ENCODE measurements around the gene PTPRT.
"Not testable (repeated sequence)": the region's sequence is repeated elsewhere in the genome, so short reads cannot be mapped to it uniquely, and the experiment has no call there.

Gene PTPRT

GRCh38 chr20:43167615-43168014 is 22.1 kb downstream of the PTPRT start:
- Histone ChIP-seq H3K36me3 (ENCODE audit: insufficient read depth, low read length) (no peaks in the 10 kb centered on the region), H3K4me1 (ENCODE audit: insufficient read depth, low read length) (no peaks in the 10 kb centered on the region), H3K9me3 (ENCODE audit: control insufficient read depth, insufficient read depth, low read length) (no peaks in the 10 kb centered on the region), H3K9ac (ENCODE audit: low read depth, low read length) (no peak overlapping the region)

- Histone ChIP-seq H3K9me3 (ENCODE audit: control insufficient read depth, insufficient read depth, low read length) (no peaks in the 10 kb centered on the region), H3K36me3 (ENCODE audit: insufficient read depth, low read length) (no peaks in the 10 kb centered on the region), H3K9ac (ENCODE audit: low read depth, low read length) (no peak overlapping the region), H3K4me1 (ENCODE audit: insufficient read depth, low read length) (no peaks in the 10 kb centered on the region)
Observed at GRCh38 chr20:43167021-43167420, 22.7 kb downstream of the PTPRT start.

- no peaks in the 10 kb centered on the region for H3K9me3 ChIP-seq (ENCODE audit: control insufficient read depth, insufficient read depth, low read length)
- H3K4me1 ChIP-seq (ENCODE audit: insufficient read depth, low read length): no peaks in the 10 kb centered on the region
- no peaks in the 10 kb centered on the region for H3K36me3 ChIP-seq (ENCODE audit: insufficient read depth, low read length)
- no peak overlapping the region for H3K9ac ChIP-seq (ENCODE audit: low read depth, low read length)
Observed at GRCh38 chr20:43165611-43166010, 24.1 kb downstream of the PTPRT start.

GRCh38 chr20:43164736-43165135 is 25.0 kb downstream of the PTPRT start:
- H3K4me1 ChIP-seq (ENCODE audit: insufficient read depth, low read length); H3K9ac ChIP-seq (ENCODE audit: low read depth, low read length); H3K9me3 ChIP-seq (ENCODE audit: control insufficient read depth, insufficient read depth, low read length); H3K36me3 ChIP-seq (ENCODE audit: insufficient read depth, low read length): not testable (repeated sequence)

- no peaks in the 10 kb centered on the region for H3K36me3 ChIP-seq (ENCODE audit: insufficient read depth, low read length)
- no peak overlapping the region for H3K9ac ChIP-seq (ENCODE audit: low read depth, low read length)
- H3K4me1 ChIP-seq (ENCODE audit: insufficient read depth, low read length): no peaks in the 10 kb centered on the region
- no peaks in the 10 kb centered on the region for H3K9me3 ChIP-seq (ENCODE audit: control insufficient read depth, insufficient read depth, low read length)
Observed at GRCh38 chr20:43161716-43162115, 28.0 kb downstream of the PTPRT start.

- Histone ChIP-seq H3K9ac (ENCODE audit: low read depth, low read length) (no peak overlapping the region), H3K36me3 (ENCODE audit: insufficient read depth, low read length) (no peaks in the 10 kb centered on the region), H3K4me1 (ENCODE audit: insufficient read depth, low read length) (no peaks in the 10 kb centered on the region), H3K9me3 (ENCODE audit: control insufficient read depth, insufficient read depth, low read length) (no peaks in the 10 kb centered on the region)
Observed at GRCh38 chr20:43160941-43161340, 28.8 kb downstream of the PTPRT start.

- Histone ChIP-seq H3K9ac (ENCODE audit: low read depth, low read length) (no peak overlapping the region), H3K36me3 (ENCODE audit: insufficient read depth, low read length) (no peaks in the 10 kb centered on the region), H3K9me3 (ENCODE audit: control insufficient read depth, insufficient read depth, low read length) (no peaks in the 10 kb centered on the region), H3K4me1 (ENCODE audit: insufficient read depth, low read length) (no peaks in the 10 kb centered on the region)
Observed at GRCh38 chr20:43159994-43160393, 29.7 kb downstream of the PTPRT start.

GRCh38 chr20:43155366-43156100 is 34.2 kb downstream of the PTPRT start:
- no peak overlapping the region for H3K9ac ChIP-seq (ENCODE audit: low read depth, low read length)
- no peaks in the 10 kb centered on the region for H3K36me3 ChIP-seq (ENCODE audit: insufficient read depth, low read length)
- H3K4me1 ChIP-seq (ENCODE audit: insufficient read depth, low read length): no peaks in the 10 kb centered on the region

GRCh38 chr20:43151901-43152300 is 37.8 kb downstream of the PTPRT start:
- H3K36me3 ChIP-seq (ENCODE audit: insufficient read depth, low read length): no peaks in the 10 kb centered on the region
- H3K4me1 ChIP-seq (ENCODE audit: insufficient read depth, low read length): no peaks in the 10 kb centered on the region
- H3K9ac ChIP-seq (ENCODE audit: low read depth, low read length): no peak overlapping the region
- H3K9me3 ChIP-seq (ENCODE audit: control insufficient read depth, insufficient read depth, low read length): no peaks in the 10 kb centered on the region

More at GRCh38 chr20:43155366-43156100, 34.2 kb downstream of the PTPRT start:
- H3K9me3 ChIP-seq (ENCODE audit: control insufficient read depth, insufficient read depth, low read length): no peaks in the 10 kb centered on the region

- Histone ChIP-seq H3K4me1 (ENCODE audit: insufficient read depth, low read length) (no peaks in the 10 kb centered on the region), H3K9ac (ENCODE audit: low read depth, low read length) (no peak overlapping the region), H3K9me3 (ENCODE audit: control insufficient read depth, insufficient read depth, low read length) (no peaks in the 10 kb centered on the region), H3K36me3 (ENCODE audit: insufficient read depth, low read length) (no peaks in the 10 kb centered on the region)
Observed at GRCh38 chr20:43151256-43151655, 38.5 kb downstream of the PTPRT start.

GRCh38 chr20:43140726-43141125 is 49.0 kb downstream of the PTPRT start:
- Histone ChIP-seq H3K4me1 (ENCODE audit: insufficient read depth, low read length) (no peaks in the 10 kb centered on the region), H3K9me3 (ENCODE audit: control insufficient read depth, insufficient read depth, low read length) (no peaks in the 10 kb centered on the region), H3K36me3 (ENCODE audit: insufficient read depth, low read length) (no peaks in the 10 kb centered on the region), H3K9ac (ENCODE audit: low read depth, low read length) (no peak overlapping the region)

- Histone ChIP-seq H3K4me1 (ENCODE audit: insufficient read depth, low read length) (peaks cover 4% of the 10 kb centered on the region; the same call in 1 of the 2 replicates), H3K9me3 (ENCODE audit: control insufficient read depth, insufficient read depth, low read length) (no peaks in the 10 kb centered on the region), H3K36me3 (ENCODE audit: insufficient read depth, low read length) (no peaks in the 10 kb centered on the region), H3K9ac (ENCODE audit: low read depth, low read length) (no peak overlapping the region)
Observed at GRCh38 chr20:43138061-43138770, 51.5 kb downstream of the PTPRT start.

GRCh38 chr20:43137160-43137559 is 52.5 kb downstream of the PTPRT start:
- H3K4me1 ChIP-seq (ENCODE audit: insufficient read depth, low read length): peaks cover 4% of the 10 kb centered on the region; the same call in 1 of the 2 replicates
- no peaks in the 10 kb centered on the region for H3K36me3 ChIP-seq (ENCODE audit: insufficient read depth, low read length)
- no peaks in the 10 kb centered on the region for H3K9me3 ChIP-seq (ENCODE audit: control insufficient read depth, insufficient read depth, low read length)
- no peak overlapping the region for H3K9ac ChIP-seq (ENCODE audit: low read depth, low read length)

GRCh38 chr20:43124241-43124640 is 65.5 kb downstream of the PTPRT start:
- H3K9ac ChIP-seq (ENCODE audit: low read depth, low read length): no peak overlapping the region
- H3K9me3 ChIP-seq (ENCODE audit: control insufficient read depth, insufficient read depth, low read length): no peaks in the 10 kb centered on the region
- H3K4me1 ChIP-seq (ENCODE audit: insufficient read depth, low read length): no peaks in the 10 kb centered on the region
- no peaks in the 10 kb centered on the region for H3K36me3 ChIP-seq (ENCODE audit: insufficient read depth, low read length)

- H3K36me3 ChIP-seq (ENCODE audit: insufficient read depth, low read length): no peaks in the 10 kb centered on the region
- no peaks in the 10 kb centered on the region for H3K4me1 ChIP-seq (ENCODE audit: insufficient read depth, low read length)
- H3K9ac ChIP-seq (ENCODE audit: low read depth, low read length): no peak overlapping the region
- no peaks in the 10 kb centered on the region for H3K9me3 ChIP-seq (ENCODE audit: control insufficient read depth, insufficient read depth, low read length)
Observed at GRCh38 chr20:43123180-43123579, 66.5 kb downstream of the PTPRT start.

All from ES-I3 (cell line).